NCI-H446 (cell line): ENCODE measurements around the gene SIT1.

Experiments used
- DNase-seq, 2 experiments: peaks; one replicate each; lab custom pipeline; 2025; lab: John Stamatoyannopoulos, UW

Gene SIT1

GRCh38 chr9:35606138-35606504 lies 44.6 kb downstream of the SIT1 start:
- DNase-seq, result no peak

- peak in 1 of 2 experiments; percentile 54 for DNase-seq
These were observed 45.2 kb downstream of the SIT1 start for GRCh38 chr9:35605351-35606137.

- peak; percentile 10 to 66 for DNase-seq
These were observed 46.0 kb downstream of the SIT1 start, which contains the start of gene TESK1 for GRCh38 chr9:35604578-35605350. TSS of gene TESK1 (plus strand) at chr9:35605262. CDS start at chr9:35605620, 358 bp downstream.

- DNase-seq, result peak; percentile 98 to 100
These were observed 46.6 kb downstream of the SIT1 start for GRCh38 chr9:35603986-35604577.

- DNase-seq, result peak; percentile 17 to 63
These were observed 47.2 kb downstream of the SIT1 start for GRCh38 chr9:35603506-35603985.

- DNase-seq, result no peak
These were observed 50.7 kb downstream of the SIT1 start for GRCh38 chr9:35599763-35600604.
